K562 (cell line): Measurements from ENCODE around the gene CEACAM18. TPM values are rescaled to one million over a fixed set of nuclear protein-coding genes. Genes with fewer than 3 reads are reported as not detected.

Experiments
- BHLHE40 ChIP-seq: IDR thresholded peaks from 2 replicates; pipeline ENCODE4 v1.6.1; 2011; ENCODE audit warnings: low read length, improper control_type of control experiment
- DPF2 ChIP-seq: fragments of 450-650 bp; IDR thresholded peaks from 2 replicates; pipeline ENCODE4 v1.6.1; 2016
- EGR1 ChIP-seq: fragments of 450-650 bp; conservative IDR thresholded peaks from 2 replicates; pipeline ENCODE4 v1.6.1; 2017; ENCODE audit warnings: mild to moderate bottlenecking
- FOXJ2 ChIP-seq: fragments of 200-800 bp; sonication (Bioruptor generic); IDR thresholded peaks from 2 replicates; pipeline ENCODE4 v1.6.1; 2016; ENCODE audit warnings: missing genetic modification characterization, missing compliant biosample characterization
- GMEB1 ChIP-seq: fragments of 250-450 bp; sonication (Bioruptor Pico); IDR thresholded peaks from 2 replicates; pipeline ENCODE4 v1.4.0; 2020; ENCODE audit warnings: mild to moderate bottlenecking
- GTF3C2 ChIP-seq: IDR thresholded peaks from 3 replicates; pipeline ENCODE4 v1.6.1; 2011; ENCODE audit warnings: borderline replicate concordance, mild to moderate bottlenecking, moderate library complexity; ENCODE audit not compliant: insufficient read length; ENCODE audit errors: extremely low read depth
- HDAC1 ChIP-seq, 2 experiments: fragments of 450-650 bp; IDR thresholded peaks; 2 replicates each; pipeline ENCODE4 v1.6.1; 2016 to 2017; ENCODE audit warnings: inconsistent platforms in 1 of 2, mild to moderate bottlenecking in 1 of 2, moderate library complexity in 1 of 2
- MECOM ChIP-seq: fragments of 250-450 bp; sonication (Bioruptor Pico); IDR thresholded peaks from 2 replicates; pipeline ENCODE4 v1.8.0; 2022; ENCODE audit warnings: inconsistent platforms
- MYC ChIP-seq, 2 experiments: fragments of 250-450 bp in 1 of 2; sonication (Bioruptor Pico) in 1 of 2; IDR thresholded peaks; 2 replicates each; pipeline versions ENCODE4 v1.5.1 to v1.6.1; 2012 to 2021; ENCODE audit warnings: low read depth in 2 of 2, borderline replicate concordance in 1 of 2, improper control_type of control experiment in 1 of 2, low read length in 1 of 2, mild to moderate bottlenecking in 1 of 2, moderate library complexity in 1 of 2
- NBN ChIP-seq: fragments of 450-650 bp; IDR thresholded peaks from 2 replicates; pipeline ENCODE4 v1.6.1; 2016; ENCODE audit warnings: low read depth, mild to moderate bottlenecking
- NCOR1 ChIP-seq: fragments of 450-650 bp; IDR thresholded peaks from 2 replicates; pipeline ENCODE4 v1.6.1; 2016; ENCODE audit warnings: mild to moderate bottlenecking, moderate library complexity
- RCOR1 ChIP-seq, 2 experiments: IDR thresholded peaks; 2 replicates each; pipeline ENCODE4 v1.6.1; 2012; ENCODE audit warnings: low read depth in 2 of 2, low read length in 2 of 2, borderline replicate concordance in 1 of 2, improper control_type of control experiment in 1 of 2
- SAP30 ChIP-seq: fragments of 200-600 bp; sonication (generic); IDR thresholded peaks from 2 replicates; pipeline ENCODE4 v1.6.1; 2012; ENCODE audit warnings: borderline replicate concordance, low read depth, mild to moderate bottlenecking, moderate library complexity, low read length, control low read depth, inconsistent platforms; ENCODE audit not compliant: insufficient read depth, poor library complexity, severe bottlenecking
- TAL1 ChIP-seq: fragments of 450-650 bp; IDR thresholded peaks from 2 replicates; pipeline ENCODE4 v1.6.1; 2016; ENCODE audit warnings: mild to moderate bottlenecking
- TCF3 ChIP-seq: sonication (generic); formaldehyde crosslinking; IDR thresholded peaks from 2 replicates; pipeline ENCODE4 v1.4.0; 2020; ENCODE audit warnings: mild to moderate bottlenecking, missing genetic modification reagents
- TFE3 ChIP-seq: fragments of 450-650 bp; formaldehyde crosslinking; IDR thresholded peaks from 2 replicates; pipeline ENCODE4 v1.4.0; 2020; ENCODE audit warnings: mild to moderate bottlenecking, mixed read lengths
- ZC3H4 ChIP-seq: sonication (generic); formaldehyde crosslinking; IDR thresholded peaks from 2 replicates; pipeline ENCODE4 v1.9.0; 2021; ENCODE audit warnings: missing genetic modification reagents, borderline replicate concordance
- ZNF766 ChIP-seq: fragments of 200-800 bp; sonication (Bioruptor generic); conservative IDR thresholded peaks from 2 replicates; pipeline ENCODE4 v1.6.1; 2016; ENCODE audit warnings: missing genetic modification characterization, missing compliant biosample characterization
- polyA plus RNA-seq, 8 experiments: library from polyadenylated mRNA; depleted of rRNA in 4 of 8; stranded (reverse) in 5 of 8; unstranded in 3 of 8; fragments of >200 nt; fragmentation: Nextera tagmentation in 2 of 8; fragmentation: Illumina TruSeq in 1 of 8; extraction: Ambion mirVana in 2 of 8; extraction: Trizol in 1 of 8; gene quantifications; 2 replicates each; pipeline versions ENCODE4 v1.2.1 to v1.2.3, GENCODE V29; 2011 to 2014; ENCODE audit warnings: inconsistent platforms in 1 of 8, missing spikeins in 1 of 8
- total RNA-seq, 7 experiments: library from RNA; depleted of rRNA in 6 of 7; stranded (reverse); fragments of >200 nt in 6 of 7; fragmentation: Illumina TruSeq in 2 of 7; extraction: Trizol in 2 of 7; gene quantifications; 2 replicates each; pipeline versions ENCODE4 v1.2.1 to v1.2.3, GENCODE V29; 2011 to 2021; ENCODE audit warnings: low replicate concordance in 1 of 7

The CEACAM18 gene
- total and polyA plus RNA-seq, 9 of the 15 experiments (the other 6 are each of a cell fraction or from before 2014, with no cell fraction given) = 0.08 to 0.24 (median 0.15) TPM; not detected in 3

GRCh38 chr19:51448411-51449016 is 29.8 kb upstream of the CEACAM18 start (continued):
- TF ChIP-seq GMEB1 (CRISPR knock-in tag) = no peak
- TF ChIP-seq NBN = 0 out of 2 replicates have a peak, but pooled peaks have one; percentile 38
- peak; percentile 41; the same call in 1 of the 2 replicates for TF ChIP-seq TCF3
- TF ChIP-seq RCOR1 (IDR thresholded peaks at IDR 0.05; ENCODE audit: borderline replicate concordance in 1 of 2, low read depth in 2 of 2, low read length in 2 of 2) = peak; percentile 20 to 88; a peak in 3 of 4 replicates
- 0 out of 2 replicates have a peak, but pooled peaks have one; percentile 32 for TF ChIP-seq TAL1
- peak in 1 of 2 experiments; percentile 61; a peak in 1 of 4 replicates for TF ChIP-seq HDAC1 (IDR thresholded peaks at IDR 0.05)
- TF ChIP-seq SAP30 = no peak
- TF ChIP-seq EGR1 = peak; percentile 25; the same call in 1 of the 2 replicates
- peak; percentile 63; the same call in 1 of the 2 replicates for TF ChIP-seq MECOM (CRISPR knock-in tag)
- no peak for TF ChIP-seq GTF3C2
- TF ChIP-seq FOXJ2 (tag) = peak; percentile 67
- no peak for TF ChIP-seq ZC3H4
- TF ChIP-seq BHLHE40 = peak; percentile 53; the same call in 1 of the 2 replicates
- peak; percentile 46; the same call in 1 of the 2 replicates for TF ChIP-seq DPF2
- TF ChIP-seq MYC (IDR thresholded peaks at IDR 0.05; ENCODE audit: low read depth, low read length) = 0 out of 2 replicates have a peak, but pooled peaks have one; percentile 16
- no peak for TF ChIP-seq MYC (CRISPR knock-in tag; IDR thresholded peaks at IDR 0.05; ENCODE audit: borderline replicate concordance, low read depth)
- TF ChIP-seq ZNF766 (CRISPR knock-in tag) = 0 out of 2 replicates have a peak, but pooled peaks have one; percentile 18
- peak; percentile 13; the same call in 1 of the 2 replicates for TF ChIP-seq NCOR1
- TF ChIP-seq TFE3 (CRISPR knock-in tag) = peak; percentile 4; the same call in 1 of the 2 replicates
